Testis (tissue), 2 donors: Measurements from ENCODE around the gene CCRL2.
"Not testable (repeated sequence)": the region's sequence is repeated elsewhere in the genome, so short reads cannot be mapped to it uniquely, and the experiment has no call there.

Source experiments
- CTCF ChIP-seq, 3 experiments: fragments of 450-650 bp in 2 of 3; fragments of 200-600 bp in 1 of 3; sonication (generic) in 1 of 3; IDR thresholded peaks; one replicate each; pipeline ENCODE4 v1.5.1; 2016 to 2019; ENCODE audit warnings: antibody characterized with exemption in 3 of 3, mild to moderate bottlenecking in 2 of 3, moderate library complexity in 1 of 3
- POLR2A ChIP-seq: fragments of 450-650 bp; IDR thresholded peaks from one replicate; pipeline ENCODE4 v1.6.1; 2017; ENCODE audit warnings: antibody characterized with exemption, mild to moderate bottlenecking, moderate library complexity

- not testable (repeated sequence) for TF ChIP-seq CTCF (IDR thresholded peaks at IDR 0.05); POLR2A
Measured at GRCh38 chr3:46391526-46391925, 15.5 kb upstream of the CCRL2 start.
